Measurements from ENCODE around the gene PDILT.

DNA sequence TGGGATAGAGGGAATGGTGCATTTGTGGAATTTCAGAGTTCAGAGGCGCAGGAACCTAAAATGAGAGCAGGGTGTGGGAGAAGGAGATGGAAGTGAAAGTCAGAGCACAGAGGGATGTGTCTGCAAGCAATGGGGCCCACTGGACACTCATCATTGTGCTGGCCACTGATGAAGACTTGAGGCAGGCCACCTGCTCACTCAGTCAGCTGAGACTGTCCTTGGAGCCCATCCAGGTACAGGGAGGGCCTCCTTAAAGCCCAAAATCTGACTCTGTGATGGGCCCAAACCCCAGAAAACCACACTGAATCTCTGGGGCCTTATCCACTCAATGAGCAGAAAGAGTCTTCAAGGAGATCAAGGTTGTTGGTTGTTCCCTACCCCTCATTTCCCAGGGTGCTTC, 82.9 kb downstream of the PDILT start:
- TF ChIP-seq, protein P1, sequence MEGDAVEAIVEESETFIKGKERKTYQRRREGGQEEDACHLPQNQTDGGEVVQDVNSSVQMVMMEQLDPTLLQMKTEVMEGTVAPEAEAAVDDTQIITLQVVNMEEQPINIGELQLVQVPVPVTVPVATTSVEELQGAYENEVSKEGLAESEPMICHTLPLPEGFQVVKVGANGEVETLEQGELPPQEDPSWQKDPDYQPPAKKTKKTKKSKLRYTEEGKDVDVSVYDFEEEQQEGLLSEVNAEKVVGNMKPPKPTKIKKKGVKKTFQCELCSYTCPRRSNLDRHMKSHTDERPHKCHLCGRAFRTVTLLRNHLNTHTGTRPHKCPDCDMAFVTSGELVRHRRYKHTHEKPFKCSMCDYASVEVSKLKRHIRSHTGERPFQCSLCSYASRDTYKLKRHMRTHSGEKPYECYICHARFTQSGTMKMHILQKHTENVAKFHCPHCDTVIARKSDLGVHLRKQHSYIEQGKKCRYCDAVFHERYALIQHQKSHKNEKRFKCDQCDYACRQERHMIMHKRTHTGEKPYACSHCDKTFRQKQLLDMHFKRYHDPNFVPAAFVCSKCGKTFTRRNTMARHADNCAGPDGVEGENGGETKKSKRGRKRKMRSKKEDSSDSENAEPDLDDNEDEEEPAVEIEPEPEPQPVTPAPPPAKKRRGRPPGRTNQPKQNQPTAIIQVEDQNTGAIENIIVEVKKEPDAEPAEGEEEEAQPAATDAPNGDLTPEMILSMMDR (conservative IDR thresholded peaks at IDR 0.05; ENCODE audit: low read depth, low read length), result no peak
- TF ChIP-seq EZH2 (IDR thresholded peaks at IDR 0.05; ENCODE audit: borderline replicate concordance, low read depth, low read length, poor library complexity, severe bottlenecking), result no peak
